GM23338 (cell line): ENCODE data around the gene SCTR. TPM values are rescaled to one million over a fixed set of nuclear protein-coding genes. Genes with fewer than 3 reads are reported as not detected.

ENCODE experiments used
- ETS1 ChIP-seq: IDR thresholded peaks from 2 replicates; pipeline ENCODE4 v1.6.1; 2016; ENCODE audit warnings: antibody characterized with exemption
- EZH2phosphoT487 ChIP-seq: fragments of 200-600 bp; sonication (generic); IDR thresholded peaks from one replicate; pipeline ENCODE4 v1.8.1; 2018; ENCODE audit warnings: antibody characterized with exemption; ENCODE audit not compliant: unreplicated experiment
- JUNB ChIP-seq: IDR thresholded peaks from one replicate; pipeline ENCODE4 v1.6.1; 2016; ENCODE audit warnings: antibody characterized with exemption; ENCODE audit not compliant: unreplicated experiment
- ZNF114 ChIP-seq: fragments of 250-450 bp; sonication (Bioruptor Pico); IDR thresholded peaks from 2 replicates; pipeline ENCODE4 v1.5.0; 2020; ENCODE audit warnings: mild to moderate bottlenecking, moderate library complexity
- ZNF462 ChIP-seq: fragments of 250-450 bp; sonication (Bioruptor Pico); IDR thresholded peaks from 2 replicates; pipeline ENCODE4 v1.5.0; 2020; ENCODE audit warnings: mild to moderate bottlenecking, moderate library complexity
- polyA plus RNA-seq: library from polyadenylated mRNA; unstranded; fragments of >200 nt; fragmentation: Nextera tagmentation; extraction: Ambion mirVana; gene quantifications from 2 replicates; pipeline ENCODE4 v1.2.1, GENCODE V29; 2016
- total RNA-seq: library from RNA; depleted of rRNA; stranded (reverse); fragments of >200 nt; shearing (Covaris generic); gene quantifications from 2 replicates; pipeline ENCODE4 v1.2.3, GENCODE V29; 2014
- TF ChIP-seq, protein P1 (sequence below): IDR thresholded peaks from one replicate; pipeline ENCODE4 v1.6.1; 2018; ENCODE audit warnings: antibody characterized with exemption; ENCODE audit not compliant: unreplicated experiment

The SCTR gene
- total and polyA plus RNA-seq, 2 experiments from 2014 or later: not detected

DNA sequence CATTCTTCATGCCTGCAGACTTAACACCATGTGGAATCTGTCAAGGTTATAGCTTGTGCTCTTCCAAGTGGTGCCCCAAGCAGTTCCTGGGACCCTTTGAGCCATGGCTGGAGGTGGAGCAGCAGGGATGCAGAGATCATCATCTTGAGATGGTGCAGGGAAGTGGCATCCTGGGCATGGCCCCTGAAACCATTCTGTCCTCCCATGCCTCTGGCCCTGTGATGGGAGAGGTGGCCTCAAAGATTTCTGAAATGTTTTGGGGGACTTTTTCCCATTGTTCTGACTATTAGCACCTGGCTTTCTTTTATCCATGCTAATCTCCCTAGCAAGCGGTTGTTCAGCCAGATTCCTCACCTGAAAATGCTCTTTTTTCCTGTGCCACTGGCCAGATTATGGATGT lies 103.0 kb downstream of the SCTR start (continued):
- TF ChIP-seq ZNF462 (CRISPR knock-in tag) (no peak), EZH2phosphoT487 (no peak), ETS1 (no peak), JUNB (no peak), ZNF114 (CRISPR knock-in tag) (no peak)
- TF ChIP-seq, protein P1, sequence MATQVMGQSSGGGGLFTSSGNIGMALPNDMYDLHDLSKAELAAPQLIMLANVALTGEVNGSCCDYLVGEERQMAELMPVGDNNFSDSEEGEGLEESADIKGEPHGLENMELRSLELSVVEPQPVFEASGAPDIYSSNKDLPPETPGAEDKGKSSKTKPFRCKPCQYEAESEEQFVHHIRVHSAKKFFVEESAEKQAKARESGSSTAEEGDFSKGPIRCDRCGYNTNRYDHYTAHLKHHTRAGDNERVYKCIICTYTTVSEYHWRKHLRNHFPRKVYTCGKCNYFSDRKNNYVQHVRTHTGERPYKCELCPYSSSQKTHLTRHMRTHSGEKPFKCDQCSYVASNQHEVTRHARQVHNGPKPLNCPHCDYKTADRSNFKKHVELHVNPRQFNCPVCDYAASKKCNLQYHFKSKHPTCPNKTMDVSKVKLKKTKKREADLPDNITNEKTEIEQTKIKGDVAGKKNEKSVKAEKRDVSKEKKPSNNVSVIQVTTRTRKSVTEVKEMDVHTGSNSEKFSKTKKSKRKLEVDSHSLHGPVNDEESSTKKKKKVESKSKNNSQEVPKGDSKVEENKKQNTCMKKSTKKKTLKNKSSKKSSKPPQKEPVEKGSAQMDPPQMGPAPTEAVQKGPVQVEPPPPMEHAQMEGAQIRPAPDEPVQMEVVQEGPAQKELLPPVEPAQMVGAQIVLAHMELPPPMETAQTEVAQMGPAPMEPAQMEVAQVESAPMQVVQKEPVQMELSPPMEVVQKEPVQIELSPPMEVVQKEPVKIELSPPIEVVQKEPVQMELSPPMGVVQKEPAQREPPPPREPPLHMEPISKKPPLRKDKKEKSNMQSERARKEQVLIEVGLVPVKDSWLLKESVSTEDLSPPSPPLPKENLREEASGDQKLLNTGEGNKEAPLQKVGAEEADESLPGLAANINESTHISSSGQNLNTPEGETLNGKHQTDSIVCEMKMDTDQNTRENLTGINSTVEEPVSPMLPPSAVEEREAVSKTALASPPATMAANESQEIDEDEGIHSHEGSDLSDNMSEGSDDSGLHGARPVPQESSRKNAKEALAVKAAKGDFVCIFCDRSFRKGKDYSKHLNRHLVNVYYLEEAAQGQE: no peak
